CD4-positive, alpha-beta T cell treated with Interleukin-15 for 4 hours (primary cell): ENCODE measurements around the gene NUDT19.
"Not testable (repeated sequence)": the region's sequence is repeated elsewhere in the genome, so short reads cannot be mapped to it uniquely, and the experiment has no call there.

Experiments used
- DNase-seq: peaks from one replicate; pipeline ENCODE4 v3.0.0-alpha.2; 2020; ENCODE audit warnings: low spot score

Gene NUDT19

DNA sequence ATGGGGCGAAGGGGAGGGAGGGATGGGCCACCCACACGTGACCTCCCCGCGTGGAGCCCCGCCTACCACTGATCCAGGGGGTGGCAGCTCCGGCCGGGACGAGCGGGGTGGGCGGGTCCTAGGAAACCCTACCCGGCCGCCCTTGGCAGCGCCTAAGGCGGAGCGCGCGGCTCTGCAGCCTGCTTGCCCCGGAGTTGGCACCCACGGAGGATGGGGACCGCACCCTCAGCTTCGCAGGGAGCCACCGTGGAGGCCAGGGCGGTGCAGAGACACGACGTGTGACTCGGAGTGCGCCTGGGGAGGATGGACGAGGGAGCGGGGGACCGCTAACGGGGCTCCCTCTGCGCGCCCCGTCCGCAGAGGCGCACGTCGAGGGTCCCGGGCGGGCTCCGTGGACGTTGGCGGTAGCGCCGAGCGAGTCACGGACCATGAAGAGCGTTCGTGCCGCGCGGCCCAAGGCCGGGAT lies 15.9 kb upstream of the NUDT19 start, which contains the start of gene RGS9BP:
Gene RGS9BP, plus strand, starts transcription at position 129 of the 466 bp plus-strand sequence. CDS start 416 bp downstream, outside the sequence.
- DNase-seq: peak; percentile 63

DNA sequence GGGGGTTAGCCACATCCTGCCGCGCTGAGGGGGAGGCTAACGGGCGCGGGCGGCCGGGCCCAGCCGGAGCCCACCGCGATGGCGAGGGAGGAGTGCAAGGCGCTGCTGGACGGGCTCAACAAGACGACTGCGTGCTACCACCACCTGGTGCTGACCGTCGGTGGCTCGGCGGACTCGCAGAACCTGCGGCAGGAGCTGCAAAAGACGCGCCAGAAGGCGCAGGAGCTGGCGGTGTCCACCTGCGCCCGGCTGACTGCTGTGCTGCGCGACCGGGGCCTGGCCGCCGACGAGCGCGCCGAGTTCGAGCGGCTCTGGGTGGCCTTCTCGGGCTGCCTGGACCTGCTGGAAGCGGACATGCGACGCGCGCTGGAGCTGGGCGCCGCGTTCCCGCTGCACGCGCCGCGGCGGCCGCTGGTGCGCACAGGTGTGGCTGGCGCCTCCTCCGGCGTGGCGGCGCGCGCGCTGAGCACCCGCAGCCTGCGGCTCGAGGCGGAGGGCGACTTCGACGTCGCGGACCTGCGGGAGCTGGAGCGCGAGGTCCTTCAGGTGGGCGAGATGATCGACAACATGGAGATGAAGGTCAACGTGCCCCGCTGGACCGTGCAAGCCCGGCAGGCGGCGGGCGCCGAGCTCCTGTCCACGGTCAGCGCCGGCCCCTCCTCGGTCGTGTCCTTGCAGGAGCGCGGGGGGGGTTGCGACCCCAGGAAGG lies 15.3 kb upstream of the NUDT19 start:
- no peak for DNase-seq

DNA sequence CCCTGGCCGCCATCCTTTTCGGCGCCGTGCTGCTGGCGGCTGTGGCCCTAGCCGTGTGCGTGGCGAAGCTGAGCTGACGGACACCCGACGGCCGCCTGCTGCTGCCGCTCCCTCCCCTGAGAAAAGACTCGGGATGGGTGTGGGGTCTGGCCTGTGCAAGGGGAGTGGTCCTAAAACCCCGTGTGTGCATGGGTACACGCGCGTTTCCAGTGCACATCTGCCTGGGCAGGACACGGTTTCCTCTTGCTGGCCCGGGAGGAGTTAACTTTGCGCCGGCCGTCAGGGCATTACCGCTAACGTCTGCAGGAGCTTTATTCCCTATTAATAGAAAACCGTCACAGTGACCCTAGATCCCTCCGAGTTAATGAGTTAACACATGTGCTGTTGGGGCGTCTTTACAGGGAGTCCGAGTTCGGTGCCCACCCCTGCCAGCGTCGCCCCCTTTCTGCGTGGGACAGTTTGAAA lies 14.7 kb upstream of the NUDT19 start:
- DNase-seq: no peak

DNA sequence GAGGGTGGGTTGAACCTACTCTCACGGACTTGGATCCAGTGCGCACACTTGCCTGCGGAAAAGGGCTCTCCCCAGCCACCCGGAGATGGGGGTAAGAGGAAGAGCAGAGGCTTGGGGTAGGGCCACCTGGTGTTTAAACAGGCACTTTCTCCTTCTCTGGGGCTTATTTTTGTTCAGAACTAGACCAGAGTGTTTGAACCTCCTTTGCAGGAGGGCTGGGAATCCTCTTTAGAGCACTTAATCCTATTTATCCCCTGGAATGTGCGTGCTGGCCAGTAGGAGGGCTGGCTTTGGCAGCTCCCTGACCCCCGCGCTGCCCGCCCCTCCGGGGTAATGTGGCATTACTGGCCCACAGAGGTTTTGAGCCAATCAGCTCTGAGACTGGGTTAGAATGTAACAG lies 14.0 kb upstream of the NUDT19 start:
- DNase-seq: no peak

DNA sequence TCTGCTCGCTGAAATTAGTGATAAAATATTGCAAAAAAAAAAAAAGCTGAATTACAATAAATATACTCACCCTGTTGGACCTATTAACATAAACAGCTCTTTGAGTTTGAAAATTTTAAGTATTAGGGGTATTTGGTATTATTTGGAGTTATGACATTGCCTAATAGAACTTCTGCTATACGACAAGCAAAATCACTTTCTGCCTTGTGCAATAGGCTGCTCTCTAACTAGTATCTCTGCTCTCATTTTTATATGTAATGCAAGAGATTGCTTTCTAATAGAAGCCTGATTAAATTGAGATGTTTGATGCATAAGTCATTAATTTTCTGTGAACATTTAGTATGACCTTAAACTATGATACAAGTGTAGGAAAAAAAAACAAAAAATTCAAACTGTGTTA lies 10.6 kb upstream of the NUDT19 start:
- DNase-seq: no peak

DNA sequence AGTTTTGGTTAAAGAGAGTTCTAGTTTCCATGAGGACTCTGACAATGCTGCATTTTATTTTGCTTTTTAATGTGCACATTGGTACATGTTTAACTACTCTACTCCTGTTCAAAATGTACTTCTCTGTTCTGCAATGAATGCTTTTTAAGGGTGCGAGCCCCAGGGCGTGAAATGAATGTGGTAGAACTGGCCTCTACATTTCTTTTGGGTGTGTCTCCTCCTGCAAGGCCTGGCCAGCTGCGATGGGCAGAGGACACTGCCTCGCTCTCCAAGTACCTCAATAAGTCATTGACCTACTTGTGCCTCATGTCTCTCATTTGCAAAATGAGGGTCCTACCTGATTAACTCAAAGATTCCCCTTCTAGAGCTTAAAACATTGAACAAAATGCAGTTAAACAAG lies 9.3 kb upstream of the NUDT19 start:
- DNase-seq: no peak

DNA sequence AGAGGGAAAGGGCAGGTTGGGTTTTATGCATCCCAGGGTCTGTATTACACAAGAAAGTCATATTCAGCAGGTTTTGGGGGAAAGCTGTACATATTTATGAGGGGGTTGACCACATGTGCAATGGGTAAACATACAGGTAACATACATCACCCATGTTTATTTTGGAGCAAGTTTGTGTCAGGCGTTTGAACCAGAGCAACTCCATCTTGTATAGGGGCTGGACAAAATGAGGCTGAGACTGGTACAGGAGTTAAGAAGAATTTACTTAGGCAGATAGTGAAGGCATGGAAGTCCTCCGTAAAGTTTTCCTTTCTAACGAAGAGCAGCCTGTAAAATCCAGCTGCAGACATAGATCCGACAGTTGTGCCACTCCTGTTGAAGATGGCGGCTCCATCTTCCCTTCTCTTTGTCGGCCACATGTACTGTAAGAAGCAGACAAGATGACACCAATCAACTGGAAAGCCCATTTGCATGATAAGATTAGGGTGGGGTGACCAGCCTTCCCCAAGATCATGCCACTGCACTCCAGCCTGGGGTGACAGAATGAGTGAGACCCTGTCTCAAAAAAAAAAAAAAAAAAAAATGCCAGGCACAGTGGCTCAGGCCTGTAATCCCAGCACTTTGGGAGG lies 4.7 kb upstream of the NUDT19 start:
- DNase-seq: no peak

DNA sequence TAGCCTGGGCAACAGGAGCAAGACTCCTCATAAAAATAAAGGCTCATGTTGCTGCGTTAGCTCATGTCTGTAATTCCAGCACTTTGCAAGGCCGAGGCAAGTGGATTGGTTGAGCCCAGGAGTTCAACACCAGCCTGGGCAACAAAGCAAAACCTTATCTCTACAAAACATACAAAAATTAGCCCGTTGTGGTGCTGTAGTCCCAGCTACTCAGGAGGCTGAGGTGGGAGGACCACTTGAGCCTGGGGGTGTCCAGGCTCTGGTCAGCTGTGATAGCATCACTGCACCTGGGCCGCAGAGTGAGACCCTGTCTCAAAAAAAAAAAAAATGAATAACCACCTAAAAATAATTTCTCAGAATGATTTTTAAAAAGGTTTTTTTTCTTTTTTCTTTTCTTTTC lies 3.9 kb upstream of the NUDT19 start:
- no peak for DNase-seq

DNA sequence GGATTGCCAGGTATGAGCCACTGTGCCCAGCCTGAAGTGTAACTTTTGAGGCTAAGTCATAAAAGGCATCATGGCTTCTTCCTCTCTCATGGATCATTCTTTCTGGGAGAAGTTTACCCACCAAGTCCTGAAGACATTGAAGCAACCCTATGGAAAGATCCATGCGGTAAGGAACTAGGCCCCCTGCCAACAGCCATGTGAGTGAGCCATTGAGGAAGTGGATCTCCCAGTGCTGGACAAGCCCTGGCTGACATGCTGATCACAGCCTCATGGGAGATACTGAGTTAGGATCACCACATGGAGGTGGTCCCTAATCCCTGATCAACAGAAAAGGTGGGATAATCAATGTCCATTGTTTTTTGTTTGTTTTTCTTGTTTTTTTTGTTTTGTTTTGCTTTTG lies 3.3 kb upstream of the NUDT19 start:
- DNase-seq: no peak

DNA sequence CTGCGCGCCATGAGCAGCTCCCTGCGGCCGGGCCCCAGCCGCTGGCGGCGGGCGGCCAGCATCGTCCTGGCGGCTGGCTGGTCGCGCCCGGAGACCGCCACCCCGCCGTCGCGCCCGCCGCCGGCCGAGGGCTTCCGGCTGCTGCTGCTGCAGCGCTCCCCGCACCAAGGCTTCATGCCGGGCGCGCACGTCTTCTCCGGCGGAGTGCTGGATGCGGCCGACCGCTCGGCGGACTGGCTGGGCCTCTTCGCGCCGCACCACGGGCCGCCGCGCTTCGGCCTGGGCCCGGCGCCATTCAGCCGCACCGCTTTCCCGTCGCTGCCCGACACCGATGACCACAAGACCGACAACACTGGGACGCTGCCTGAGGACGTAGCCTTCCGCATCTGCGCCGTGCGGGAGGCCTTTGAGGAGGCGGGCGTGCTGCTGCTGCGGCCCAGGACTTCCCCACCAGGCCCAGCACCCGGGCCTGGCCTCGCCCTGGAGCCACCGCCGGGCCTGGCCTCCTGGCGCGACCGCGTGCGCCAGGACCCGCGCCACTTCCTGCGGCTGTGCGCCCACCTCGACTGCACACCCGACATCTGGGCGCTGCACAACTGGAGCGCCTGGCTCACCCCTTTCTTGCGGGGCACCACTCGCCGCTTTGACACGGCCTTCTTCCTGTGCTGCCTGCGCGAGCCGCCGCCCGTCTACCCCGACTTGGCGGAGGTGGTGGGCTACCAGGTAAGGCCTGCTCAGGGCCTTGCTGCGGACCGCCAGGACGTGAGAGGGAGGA lies 518 bp downstream of the NUDT19 start:
- peak; percentile 40 for DNase-seq

DNA sequence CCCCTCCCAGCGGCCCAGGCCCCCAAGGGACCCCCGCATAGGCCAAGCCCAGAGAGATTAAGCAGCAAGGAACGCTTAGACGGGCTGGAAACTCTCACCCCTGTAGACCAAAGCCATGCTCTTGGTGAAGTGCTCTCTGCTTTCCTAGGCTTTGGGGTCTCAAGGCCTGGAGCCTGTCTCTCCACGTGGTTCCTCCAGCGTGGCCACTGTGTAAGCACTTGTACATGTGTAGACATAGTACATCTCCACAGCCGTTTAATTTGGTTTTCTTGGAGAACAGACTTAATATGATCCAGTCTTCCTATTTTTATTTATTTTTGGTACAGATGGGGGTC lies 1.1 kb downstream of the NUDT19 start:
- no peak for DNase-seq

DNA sequence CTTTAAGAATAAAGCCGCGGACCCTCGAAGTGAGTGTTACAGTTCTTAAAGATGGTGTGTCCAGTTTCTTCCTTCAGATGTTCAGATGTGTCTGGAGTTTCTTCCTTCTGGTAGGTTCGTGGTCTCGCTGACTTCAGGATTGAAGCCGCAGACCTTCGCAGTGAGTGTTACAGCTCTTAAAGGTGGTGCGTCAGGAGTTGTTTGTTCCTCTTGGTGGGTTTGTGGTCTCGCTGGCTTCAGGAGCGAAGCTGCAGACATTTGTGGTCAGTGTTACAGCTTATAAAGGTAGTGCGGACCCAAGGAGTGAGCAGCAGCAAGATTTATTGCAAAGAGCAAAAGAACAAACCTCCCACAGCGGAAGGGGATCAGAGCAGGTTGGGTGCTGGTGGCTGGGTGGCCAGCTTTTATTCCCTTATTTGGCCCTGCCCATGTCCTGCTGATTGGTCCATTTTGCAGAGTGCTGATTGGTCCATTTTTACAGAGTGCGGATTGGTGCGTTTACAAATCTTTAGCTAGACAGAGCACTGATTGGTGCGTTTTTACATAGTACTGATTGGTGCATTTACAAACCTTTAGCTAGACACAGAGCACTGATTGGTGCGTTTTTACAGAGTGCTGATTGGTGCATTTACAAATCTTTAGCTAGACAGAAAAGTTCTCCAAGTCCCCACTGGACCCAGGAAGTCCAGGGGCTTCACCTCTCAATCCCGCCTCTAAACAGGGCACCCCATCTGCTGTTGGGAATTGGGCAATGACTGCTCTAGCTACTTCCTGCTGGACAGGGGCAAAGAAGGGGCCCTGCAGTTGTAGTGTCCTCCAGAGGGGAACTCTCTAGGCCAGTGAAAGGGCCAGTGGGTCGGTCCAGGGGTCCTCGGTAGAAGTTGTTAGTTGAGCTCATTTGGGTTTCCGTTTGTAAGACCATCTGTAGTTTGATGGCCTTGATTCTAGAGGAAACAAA lies 1.8 kb downstream of the NUDT19 start:
- peak; percentile 32 for DNase-seq

DNA sequence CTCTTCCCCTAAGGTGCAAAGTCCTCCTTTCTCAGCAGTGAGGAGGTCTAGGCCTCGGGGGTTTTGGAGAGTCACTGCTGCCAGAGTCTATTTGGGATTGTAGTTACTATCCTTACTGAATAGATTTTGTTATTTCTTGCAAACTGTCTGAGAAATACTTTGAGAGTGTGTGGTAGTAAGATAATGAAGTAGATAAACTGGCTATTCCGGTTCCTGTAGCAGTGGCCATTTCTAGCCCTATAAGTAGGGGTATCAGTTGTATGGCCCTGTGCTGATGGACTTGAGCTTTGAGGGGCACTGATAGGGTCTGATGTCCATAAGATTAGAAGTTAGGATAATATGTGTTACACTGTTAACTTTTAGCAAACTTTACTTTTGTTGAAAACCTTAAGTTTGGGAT lies 2.7 kb downstream of the NUDT19 start:
- not testable (repeated sequence) for DNase-seq

DNA sequence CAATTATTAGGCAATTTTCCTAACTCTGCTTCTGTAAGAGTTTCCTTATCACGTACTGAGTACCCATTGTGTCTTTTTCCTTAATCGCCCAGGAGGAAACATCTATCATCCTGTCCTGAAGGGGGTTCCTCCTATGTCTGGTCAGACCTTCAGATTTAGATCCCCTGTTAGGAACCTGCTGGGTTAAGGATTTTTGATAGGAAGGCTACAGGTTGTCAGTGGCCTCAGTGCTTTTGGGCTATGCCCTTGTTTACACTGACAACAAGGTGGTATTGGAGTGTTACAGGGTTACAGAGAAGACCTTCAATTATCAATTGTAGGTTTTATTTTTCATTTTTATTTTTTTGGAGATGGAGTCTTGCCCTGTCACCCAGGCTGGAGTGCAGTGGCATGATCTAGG lies 3.2 kb downstream of the NUDT19 start:
- DNase-seq: not testable (repeated sequence)

DNA sequence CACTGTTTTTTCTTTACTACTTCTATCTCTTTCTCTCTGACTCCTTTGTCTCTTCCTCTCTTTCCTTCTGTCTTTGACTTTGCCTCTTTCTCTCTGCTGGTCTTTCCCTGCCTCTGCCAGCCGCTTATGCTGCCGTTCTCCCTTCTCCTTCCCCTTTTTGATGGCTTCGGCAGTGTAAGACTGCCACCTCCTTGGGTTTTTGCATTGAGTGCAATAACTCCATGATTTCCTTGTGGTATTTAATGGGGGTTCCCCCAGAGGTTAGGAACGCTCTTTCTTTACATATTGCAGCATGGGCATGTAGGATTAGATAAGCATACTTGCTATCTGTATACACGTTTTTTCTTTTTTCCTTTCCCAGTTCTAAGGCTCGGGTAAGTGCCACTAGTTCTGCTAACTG lies 3.9 kb downstream of the NUDT19 start:
- DNase-seq: not testable (repeated sequence)

DNA sequence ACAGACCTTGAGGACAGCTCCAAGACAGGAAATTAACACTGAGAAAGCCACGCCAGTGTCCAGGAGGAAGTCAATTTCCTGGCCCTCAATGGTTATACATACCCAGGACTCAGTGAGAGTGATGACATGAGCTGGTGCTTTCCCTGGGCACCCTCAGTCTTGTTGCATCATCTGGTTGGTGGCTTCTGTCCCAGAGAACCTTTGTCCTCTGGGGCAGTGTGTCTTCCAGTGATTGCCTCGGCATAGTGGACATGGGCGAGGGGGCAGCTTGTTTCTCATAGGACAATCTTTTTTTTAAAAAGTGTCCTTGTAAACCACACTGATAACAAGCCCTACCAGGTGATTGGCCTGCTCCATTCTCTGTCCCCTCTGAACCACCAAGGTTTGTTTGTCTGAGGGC lies 5.2 kb downstream of the NUDT19 start:
- DNase-seq: not testable (repeated sequence)

DNA sequence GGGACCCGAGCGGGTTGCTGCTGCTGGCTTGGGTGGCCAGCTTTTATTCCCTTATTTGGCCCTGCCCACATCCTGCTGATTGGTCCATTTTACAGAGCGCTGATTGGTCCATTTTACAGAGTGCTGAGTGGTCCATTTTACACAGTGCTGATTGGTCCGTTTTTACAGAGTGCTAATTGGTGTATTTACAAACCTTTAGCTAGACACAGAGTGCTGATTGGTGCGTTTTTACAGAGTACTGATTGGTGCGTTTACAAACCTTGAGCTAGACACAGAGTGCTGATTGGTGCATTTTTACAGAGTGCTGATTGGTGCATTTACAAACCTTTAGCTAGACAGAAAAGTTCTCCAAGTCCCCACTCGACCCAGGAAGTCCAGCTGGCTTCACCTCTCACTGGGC lies 8.5 kb downstream of the NUDT19 start:
- not testable (repeated sequence) for DNase-seq

DNA sequence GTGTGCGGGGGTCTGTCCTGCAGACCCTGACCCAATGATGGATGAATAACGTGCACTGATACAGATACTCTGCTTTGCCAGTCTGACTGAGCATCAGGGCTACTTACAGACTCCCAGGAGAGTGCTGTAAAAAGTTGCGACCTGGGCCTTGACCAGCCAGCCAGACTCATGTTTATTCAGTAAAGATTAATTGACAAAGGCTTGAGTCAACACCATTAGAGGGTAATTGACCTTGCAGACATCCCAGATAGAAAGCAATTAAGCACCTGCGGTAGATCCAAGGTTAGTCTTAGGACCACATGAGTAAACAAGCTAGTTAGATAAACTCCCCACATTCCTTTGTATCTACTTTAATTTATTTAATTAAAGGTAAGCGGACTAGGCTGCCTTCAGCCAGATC lies 10.4 kb downstream of the NUDT19 start:
- no peak for DNase-seq

DNA sequence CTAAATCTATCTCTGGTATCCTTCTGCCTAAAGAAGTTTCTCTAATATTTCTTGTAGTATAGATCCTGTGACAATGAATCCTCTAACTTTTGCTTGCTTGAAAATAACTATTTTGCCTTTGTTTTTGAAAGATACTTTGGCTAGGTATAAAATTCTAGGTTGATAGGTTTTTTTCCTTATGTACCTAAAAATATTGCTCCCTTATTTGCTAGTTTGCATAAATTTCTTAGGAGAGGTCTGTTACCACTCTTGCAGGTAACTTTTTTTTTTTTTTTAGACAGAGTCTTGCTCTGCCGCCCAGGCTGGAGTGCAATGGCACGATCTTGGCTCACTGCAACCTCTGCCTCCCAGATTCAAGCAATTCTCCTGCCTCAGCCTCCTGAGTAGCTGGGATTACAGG lies 12.4 kb downstream of the NUDT19 start:
- DNase-seq: not testable (repeated sequence)

DNA sequence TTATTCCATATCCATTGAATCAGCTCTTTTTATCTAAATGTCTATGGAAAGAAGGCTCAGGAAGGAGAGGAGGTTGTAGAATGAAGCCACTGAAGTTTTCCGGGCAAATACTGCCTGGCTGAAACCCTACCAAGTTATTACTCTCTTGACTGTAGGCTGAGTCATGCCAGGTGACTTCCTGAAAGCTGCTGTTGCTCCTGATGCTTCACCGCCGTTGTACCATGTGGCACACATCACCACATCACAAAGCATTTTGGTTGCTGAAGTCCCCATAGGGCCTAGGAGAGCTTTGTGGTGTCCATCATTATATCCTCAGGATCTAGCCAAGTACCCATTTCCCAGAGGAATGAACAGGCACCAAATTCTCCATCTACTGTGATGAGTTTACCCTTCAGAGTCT lies 16.8 kb downstream of the NUDT19 start:
- DNase-seq: peak; percentile 23

DNA sequence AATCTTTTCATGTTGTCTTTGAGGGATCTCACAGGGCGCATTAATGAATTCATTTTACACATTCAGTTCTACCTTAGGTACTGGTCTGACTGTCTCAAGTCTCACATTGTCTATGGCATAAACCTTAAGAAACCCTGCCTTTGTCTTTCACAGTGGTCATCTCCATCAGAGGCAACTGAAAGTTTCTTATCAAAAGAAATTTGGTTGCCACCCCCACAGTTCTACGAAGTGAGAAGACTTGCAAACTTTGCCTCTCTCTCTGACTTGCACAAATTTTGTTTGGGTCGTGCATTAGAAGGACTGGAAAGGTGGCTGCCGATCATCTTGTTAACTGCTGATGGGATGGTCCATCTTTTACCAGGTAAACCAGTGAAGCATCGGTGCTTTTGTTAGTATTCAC lies 17.4 kb downstream of the NUDT19 start:
- DNase-seq: no peak

DNA sequence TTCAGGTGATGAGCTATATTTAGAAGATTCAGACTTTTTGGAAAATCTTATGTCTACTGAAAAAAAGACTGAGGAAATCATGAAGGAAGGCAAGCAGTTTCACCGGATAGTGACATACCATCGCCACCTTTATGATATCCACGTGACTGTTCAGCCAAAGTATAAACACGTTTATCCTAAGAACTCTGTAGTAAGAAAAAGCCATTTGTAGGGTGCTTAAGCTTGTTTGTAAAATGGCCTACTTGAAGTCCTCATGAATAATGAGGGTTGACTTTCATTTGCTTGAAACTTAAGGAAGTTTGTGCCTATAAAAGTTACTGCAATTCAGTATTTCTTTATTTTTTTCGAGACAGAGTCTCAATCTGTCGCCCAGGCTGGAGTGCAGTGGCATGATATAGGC lies 20.1 kb downstream of the NUDT19 start:
- no peak for DNase-seq
